ENCODE measurements around the gene VPS45.

- TF ChIP-seq CTCF (IDR thresholded peaks at IDR 0.05) (no peak), POLR2A (IDR thresholded peaks at IDR 0.05) (no peak), EP300 (IDR thresholded peaks at IDR 0.05) (no peak)
These were observed 59.9 kb downstream of the VPS45 start for GRCh38 chr1:150127464-150127863.

All from tibial nerve (tissue), 4 donors.